Right kidney (tissue), 1 donor: Measurements from ENCODE around the gene PHOX2B.
"Not testable (repeated sequence)": the region's sequence is repeated elsewhere in the genome, so short reads cannot be mapped to it uniquely, and the experiment has no call there.

Experiments used
- DNase-seq: peaks from one replicate; pipeline ENCODE4 v3.0.0-alpha.2; 2016

Gene PHOX2B

DNA sequence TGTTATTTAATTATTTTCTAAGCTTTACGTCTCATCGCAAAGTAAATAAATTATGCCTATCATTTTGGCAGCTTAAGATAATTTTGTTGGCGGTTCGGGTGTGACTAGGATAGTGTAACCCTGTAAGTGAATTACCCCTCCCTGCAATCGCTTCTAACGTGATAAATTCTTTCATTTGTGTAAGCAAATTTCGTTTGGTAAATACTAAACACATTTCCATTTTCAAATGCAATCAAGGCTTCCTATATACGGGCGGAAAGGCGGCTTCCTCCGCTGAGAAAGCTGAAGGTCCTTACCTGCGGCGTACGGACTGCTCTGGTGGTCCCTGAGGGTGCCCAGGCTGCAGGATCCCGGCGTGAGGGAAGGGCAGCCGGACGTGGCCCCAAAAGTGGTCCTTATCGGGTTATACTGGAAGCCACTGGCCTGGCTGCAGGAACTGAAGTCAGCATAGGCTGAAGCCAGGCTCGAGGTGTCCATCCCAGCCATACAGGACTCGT is 403 bp downstream of the PHOX2B start:
- DNase-seq: no peak

DNA sequence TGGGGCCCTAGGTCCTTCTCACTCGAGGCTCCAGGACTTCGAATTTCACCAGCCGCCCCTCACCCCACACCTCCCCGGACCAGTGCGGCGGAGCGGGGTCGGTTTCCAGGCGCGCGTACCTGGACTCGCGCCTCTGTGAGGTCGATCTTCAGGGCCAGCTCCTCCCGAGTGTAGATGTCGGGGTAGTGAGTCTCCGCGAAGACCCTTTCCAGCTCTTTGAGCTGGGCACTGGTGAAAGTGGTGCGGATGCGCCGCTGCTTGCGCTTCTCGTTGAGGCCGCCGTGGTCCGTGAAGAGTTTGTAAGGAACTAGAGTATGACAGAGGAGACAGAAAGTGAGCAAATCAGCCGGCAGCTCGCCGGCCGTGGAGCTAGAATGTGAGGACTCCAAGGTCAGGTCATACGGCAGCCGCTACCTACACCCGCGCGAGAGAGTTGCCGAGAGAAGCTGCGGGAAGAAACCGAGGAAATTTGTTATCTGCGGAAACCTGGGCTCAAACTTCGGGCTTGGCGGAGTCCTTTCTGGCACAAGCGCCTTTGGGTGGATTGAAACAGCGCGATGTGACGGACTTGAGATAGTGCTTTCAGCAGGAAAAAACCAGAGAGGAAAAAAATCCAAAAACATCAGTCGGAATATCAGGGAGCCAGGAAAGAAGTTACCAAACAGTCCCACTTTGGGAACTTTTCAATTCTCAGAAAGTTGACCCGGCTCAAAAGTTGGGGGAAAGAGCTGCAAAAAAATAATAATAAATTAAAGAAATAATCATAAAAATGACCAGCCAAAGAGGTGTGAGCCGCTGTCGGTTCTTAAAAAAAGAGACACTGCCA is 1.1 kb downstream of the PHOX2B start:
- DNase-seq: peak; percentile 74

DNA sequence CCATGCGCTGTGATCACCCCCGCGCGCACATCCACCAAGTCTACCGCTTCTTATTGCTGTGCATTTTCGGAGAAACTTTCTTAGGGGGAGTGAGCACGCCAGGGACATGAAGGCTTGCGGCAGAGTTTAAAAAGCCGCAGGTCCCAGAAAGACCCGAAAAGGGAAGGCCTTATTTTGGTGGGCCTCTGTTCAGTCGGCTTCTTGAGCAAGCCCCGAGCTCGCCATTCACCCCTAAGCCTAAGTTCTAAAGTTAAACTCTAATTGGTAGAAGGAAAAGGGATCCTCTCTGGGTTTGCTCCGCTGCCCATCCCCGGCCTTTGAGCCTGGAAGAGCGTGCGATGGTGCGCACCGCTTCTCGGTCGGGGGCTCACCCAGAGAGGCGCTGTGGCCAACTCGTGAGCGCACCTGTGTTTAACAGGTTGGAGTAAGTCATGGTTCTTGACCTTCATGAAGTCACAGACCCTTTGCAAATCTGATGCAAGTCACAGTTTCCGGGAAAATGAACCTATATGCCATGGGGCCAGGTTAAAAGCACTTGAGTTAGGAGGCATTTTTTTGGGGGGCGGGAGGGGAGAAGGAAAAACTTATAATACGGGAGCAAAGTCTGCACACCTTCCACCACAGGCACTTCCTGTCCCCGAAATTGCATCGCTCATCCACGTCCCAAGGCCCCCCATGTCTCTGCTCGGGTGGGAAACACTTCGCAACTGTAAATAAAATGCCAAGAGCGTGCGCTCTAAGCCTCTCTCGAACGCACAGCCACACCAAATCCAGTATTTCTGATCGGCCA is 1.9 kb downstream of the PHOX2B start:
- peak; percentile 57 for DNase-seq

DNA sequence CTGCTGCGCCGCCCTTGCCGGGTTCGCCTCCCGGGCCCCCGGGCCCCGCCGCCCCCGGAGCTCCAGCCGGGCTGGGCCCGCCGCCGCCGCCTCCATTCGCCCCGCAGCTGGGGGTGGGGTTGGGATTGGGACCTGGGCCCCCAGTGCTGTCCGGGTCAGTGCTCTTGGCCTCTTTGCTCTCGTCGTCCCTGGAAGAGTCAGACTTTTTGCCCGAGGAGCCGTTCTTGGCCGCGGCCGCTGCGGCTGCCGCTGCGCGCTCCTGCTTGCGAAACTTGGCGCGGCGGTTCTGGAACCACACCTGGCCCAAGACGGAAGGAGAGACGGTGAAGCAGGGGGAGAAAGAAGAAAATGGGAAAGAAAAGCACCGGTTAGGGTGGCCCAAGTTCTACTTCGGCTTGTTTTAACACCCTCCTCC is 2.5 kb downstream of the PHOX2B start:
- DNase-seq: no peak

DNA sequence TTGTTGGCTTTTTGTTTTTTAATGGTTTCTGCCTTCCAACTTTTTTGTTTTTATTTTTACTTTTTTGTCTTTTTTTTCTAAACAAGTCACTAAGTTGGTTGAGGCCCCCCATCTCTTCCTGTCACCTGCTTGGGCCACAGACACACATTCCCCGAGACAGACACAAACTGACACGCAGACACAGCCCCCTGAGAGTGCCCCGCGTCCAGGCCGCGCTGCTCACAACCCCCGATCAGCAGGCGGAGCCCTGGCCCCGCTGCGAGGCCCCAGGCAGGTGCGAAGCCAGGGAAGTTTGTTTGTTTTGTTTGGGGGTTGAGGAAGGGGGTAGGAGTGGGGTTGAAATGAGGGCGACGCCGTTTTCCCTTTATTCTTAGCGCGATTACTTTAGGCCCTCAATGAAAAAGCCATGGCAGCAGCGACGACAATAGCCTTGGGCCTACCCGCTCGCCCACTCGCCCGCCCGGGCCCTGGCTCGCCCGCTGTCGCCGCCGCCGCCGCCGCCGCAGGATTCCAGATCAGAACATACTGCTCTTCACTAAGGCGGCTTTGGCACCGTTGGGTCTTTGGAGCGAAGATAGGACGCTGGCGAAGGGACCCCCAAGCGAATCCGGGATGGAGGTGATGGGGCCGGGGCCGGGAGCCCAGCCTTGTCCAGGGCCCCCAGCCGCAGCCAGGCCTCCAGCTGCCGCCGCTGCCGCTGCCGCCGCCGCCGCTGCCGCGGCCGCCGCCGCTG is 3.1 kb downstream of the PHOX2B start:
- DNase-seq: peak; percentile 39

DNA sequence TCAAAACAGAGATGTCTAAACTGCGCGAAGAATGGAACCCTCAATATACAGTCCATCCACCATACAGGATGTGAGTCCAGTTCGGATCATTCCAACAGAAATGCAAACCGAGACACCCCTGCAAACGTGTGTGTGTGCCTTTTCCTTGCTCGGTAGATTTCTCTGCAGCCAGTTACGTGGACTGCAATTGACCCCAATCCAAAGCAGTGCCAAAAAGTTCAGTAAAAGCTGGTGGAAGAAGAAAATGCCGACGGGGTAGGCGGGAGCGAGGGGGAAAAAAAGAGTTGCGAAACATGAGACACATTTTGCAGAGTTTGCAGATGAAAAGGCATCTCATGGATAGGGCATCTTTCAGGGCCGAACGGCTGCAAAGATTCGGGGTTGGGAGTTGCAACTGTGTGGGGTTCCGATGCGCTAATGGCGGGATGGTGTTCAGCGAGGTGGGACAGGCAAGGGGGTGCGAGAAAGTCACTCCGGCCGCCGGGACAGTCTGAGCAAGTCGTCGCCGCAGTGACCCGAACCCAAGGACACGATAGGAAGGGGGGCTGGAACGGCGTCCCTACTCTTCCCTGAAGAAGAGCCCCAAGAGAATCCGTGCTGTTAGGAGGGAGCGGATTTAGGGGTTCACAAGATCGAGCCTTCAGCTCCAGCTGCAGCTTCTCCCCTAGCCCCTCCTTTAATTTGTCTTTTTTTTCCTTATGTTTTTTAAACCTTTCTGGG is 3.8 kb downstream of the PHOX2B start:
- peak; percentile 42 for DNase-seq

DNA sequence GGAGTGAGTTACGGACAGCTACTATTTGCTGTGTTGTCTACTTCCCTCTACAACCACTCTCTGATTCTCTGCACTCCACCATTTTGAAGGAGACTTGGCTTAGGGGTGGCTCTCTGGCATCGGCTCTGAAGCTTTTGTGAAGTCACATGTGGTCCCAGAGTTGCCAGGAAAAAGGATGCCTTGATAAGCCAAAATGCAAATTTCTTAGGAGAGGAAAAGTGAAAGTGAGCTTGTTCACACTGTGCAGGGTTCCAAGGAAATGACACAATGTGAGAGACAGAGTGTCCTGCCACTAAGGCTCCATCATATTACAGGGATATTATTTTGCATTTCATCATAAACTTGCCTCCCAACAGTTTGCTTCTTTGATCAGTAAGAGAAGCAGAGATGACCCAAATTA is 7.2 kb downstream of the PHOX2B start:
- no peak for DNase-seq

DNA sequence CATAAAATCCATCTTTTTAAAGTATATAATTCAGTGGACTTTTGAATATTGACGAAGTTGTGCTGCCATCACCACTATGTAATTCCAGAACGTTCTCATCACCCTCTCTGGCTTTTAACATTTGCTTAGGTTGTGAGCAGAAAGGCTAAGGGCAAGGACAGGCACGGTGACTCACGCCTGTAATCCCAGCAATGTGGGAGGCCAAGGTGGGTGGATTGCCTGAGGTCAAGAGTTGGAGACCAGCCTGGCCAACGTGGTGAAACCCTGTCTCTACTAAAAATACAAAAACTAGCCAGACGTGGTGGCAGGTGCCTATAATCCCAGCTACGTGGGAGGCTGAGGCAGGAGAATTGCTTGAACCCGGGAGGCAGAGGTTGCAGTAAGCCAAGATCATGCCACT is 11.0 kb downstream of the PHOX2B start:
- DNase-seq: not testable (repeated sequence)

DNA sequence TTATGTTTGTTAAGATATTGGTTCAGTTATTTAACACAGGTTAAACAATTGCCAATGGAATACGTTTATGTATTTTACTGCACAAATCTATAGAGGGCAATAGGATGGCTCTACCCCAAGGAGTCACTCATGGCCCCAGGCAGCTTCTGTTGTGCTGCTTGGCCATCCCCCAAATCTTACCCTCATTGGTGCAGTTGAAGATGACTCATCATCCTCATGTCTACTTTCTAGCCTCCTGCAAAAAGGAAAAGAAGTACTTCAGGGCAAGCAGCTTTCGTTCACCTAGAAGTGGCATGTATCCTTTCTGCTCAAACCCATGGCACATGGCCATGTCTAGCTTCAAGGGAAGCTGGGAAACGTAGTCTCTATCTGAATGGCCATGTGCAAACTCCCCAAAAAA is 14.2 kb downstream of the PHOX2B start:
- no peak for DNase-seq

DNA sequence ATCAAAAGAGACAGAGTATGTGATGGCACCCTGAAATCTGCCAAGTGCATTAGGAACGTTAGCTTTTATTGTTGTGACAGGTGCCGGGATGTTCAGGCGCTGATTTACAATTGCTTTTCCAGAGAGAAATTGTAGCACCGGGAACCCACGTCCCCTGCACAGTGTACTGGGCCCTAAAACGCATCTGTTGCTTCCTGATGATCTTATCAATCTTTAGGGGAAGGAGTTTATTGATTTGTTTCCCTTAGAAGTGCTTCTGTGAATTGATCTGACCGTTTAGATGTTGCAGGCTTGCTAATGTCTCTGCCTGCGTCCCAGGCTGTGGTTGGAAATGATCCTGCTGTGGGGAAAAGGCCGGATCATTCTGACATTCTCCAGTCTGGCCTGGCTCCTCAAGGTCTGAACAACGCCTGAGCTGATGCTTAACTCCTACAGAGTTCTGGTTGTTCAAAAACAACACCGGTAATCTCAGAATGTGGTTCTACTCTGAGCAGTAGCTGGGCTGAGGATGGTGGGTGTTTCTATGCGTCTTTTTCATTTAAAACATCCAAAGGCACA is 16.9 kb downstream of the PHOX2B start:
- no peak for DNase-seq

DNA sequence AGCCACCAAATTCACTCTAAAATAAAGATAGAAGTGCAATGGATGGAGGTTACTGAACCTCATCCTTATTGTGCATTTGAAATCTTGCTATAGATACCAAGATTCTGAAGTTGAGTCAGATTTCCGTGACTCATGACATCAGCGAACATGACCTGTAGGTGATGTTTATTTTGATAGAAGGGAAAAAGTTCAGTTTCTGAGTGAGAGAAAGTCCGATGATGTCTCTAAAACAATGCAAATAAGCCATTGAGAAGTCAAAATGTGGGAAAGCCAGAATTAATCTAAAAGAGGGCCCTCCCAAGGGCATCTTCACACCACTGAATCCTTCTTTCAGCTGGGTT is 20.0 kb downstream of the PHOX2B start:
- no peak for DNase-seq

DNA sequence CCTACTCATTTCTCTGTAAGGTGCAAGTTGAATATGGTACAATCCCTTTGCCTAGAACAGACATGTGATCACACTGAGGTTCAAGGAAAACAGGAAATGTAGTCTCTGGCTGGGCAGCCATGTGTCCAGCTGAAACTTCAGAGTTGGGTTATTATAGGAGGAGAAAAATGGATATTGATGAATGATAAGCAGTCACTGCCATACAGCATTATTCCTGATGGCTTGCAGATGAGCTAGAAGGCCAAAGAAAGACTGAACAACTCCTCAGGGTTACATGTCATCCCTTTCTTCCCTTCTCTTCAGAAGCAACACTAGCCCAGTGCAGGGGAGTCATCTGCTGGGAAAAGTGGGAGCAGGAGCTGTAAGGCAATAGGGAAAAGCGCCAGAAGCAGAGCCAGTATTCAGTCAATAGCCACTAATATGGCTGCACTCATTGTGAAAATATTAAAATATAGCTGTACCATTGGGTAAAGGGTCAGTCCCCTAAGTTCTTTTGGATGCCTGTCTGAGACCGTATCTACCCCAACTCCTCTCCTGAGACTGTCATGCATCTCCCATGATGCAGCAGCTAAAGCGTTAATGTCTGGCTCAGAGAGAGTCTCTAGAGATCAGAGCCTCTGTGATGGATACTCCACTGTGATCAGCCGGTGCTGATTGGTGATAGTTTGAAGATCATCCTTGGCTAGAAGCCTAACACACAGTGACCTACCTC is 20.5 kb downstream of the PHOX2B start:
- no peak for DNase-seq

DNA sequence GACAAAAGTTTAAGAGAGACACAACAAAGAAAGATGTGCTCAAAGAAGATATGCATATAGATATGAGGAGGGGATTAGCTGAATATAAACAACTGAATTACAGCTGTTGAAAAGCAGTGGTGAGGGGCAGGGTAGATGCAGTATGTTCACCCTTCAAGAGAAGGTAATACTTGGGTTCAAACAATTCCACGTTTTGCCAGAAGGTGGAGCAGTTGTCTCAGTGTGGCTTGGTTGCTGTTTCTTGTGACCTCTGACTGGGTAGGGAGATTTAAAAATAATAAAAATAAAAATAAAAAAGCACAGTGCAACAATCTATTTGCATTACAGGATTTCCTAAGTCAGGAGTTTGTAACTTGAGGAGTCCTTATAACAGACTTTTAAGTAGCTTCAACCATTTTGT is 23.3 kb downstream of the PHOX2B start:
- DNase-seq: no peak

DNA sequence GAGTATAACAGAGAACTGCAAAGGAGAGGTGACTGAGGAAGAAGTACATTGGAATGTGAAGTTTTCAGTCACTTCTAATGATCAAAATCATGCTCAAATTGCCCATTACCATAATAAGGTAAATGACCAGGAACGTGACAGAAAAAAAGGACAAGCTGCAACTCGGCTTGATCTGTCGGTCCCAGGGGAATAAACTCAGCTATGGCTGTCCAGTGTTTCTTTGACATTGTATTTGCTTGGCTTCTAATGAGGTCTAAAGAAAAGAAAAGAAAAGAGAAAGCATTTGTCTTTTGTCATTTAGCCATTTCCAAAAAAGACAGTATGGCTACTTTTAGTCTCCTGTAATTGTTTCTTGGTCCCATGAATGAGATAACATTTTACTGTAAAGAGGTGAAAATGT is 25.2 kb downstream of the PHOX2B start:
- no peak for DNase-seq

DNA sequence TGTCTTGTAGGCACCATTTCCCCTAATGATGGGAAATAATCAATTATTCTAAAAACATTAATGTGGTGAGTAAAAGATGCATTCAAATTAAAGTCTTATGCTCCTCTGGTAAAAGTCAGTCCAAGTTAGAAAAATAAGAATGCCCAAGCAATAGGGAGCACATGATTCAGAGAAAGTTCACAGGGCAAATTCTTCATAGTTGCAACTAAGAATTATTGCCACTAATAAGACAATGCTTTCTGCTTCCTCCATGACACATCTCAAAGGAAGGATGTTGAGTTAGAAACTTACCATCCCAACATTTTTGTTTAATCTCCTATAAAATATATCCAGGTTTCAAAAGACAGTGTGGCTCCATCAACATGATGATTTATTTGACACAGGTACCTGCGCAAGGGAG is 26.3 kb downstream of the PHOX2B start:
- DNase-seq: no peak

DNA sequence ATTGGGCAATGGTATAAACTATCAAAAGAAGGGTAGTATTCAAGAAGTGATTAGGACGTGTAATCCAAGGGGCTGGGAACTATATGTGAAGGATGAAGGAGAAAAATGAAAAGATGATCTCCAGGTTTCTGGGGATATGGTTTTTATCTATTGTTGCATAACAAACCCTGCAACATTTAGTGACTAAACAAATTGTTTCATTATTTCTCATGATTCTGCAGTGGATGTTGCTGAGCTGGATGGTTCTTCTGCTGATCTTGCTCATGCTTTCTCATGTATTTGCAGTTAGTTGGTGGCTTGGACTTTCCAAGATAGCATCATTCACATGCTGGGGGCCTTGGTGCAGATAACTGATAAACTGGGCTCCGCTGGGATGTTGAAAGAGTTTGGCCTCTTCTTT is 29.1 kb downstream of the PHOX2B start:
- no peak for DNase-seq

DNA sequence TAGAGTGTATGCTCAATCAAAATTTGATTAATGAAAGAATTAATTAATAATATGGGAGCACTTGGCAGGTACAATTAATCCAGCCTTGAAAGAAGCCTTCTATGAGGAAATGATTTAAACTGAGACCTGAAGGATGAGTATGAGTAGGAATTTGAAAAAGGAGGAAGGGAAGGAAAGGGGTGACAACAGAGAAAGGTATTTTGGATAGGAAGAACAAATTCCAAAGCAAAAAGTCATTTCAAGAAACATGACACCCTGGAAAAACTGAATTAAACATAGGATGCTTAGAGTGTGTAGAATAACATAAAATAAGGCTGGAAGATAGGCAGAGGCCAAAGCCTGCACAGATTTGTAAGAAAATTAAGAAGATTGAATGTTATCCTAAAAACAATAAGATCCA is 29.6 kb downstream of the PHOX2B start:
- no peak for DNase-seq

DNA sequence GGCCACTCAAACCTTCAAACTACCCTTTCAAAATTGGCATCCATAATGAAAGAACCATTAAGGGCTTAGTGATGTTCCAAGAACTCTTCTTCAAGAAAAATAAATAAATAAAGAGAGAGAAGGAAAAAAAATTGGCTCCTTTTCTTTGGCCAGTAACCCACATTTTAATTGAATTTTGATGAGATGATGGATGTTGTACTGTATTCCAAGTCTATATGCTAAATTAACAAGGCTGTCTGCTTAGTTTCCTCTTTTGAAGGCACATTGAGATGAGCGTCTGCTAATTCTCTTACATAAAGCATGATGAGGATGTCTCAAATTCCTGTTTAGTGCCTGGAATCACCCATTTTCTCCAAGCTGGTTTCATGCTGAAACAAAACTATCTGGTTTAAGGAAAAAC is 33.4 kb downstream of the PHOX2B start:
- DNase-seq: no peak

DNA sequence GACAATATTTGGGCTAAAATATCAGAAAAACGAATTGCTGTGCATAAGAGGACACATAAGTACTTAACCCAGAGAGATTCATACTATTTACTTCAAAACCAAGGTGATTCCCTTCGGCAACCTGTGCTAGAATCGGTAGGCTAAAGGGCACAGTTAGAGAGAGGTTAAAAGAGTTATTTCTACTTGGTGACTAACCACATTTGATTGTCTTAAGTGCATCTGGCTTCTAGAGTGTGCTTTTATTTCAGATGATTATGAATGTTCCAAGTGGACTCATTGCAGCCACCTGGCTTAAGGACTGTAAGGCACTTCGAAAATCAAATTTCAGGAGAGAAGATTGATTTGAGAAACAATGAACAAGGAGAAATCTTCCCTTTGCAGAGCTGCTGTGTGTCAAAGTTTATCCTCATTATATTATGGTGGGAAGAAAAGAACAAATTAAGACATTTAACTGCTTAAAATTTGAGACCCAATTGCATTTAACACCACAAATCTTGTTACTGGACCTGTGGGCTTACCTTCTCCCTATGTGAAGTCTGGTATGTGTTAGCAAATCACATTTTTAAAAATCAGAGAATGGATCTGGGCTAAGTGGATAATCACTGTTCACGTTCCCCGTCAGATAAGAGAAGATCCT is 34.0 kb downstream of the PHOX2B start:
- DNase-seq: no peak

DNA sequence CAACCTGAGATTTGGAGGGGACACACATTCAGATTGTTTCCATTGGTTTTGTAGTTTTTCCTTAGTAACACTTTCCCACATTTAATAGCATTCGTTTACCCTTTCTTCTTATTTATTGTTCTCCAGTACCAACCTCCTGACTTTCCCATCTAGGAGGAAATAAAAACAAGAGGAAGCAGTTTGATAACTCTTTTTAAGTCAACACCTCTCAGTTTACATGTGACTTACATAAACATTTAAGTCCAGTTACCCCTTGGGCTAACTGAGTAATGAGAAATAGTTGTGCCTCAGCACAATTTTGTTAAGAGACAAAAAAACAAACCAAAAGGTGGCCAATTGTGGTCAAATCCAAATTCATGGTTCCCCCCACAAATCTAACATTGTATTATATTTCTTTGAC is 34.8 kb downstream of the PHOX2B start:
- DNase-seq: no peak

DNA sequence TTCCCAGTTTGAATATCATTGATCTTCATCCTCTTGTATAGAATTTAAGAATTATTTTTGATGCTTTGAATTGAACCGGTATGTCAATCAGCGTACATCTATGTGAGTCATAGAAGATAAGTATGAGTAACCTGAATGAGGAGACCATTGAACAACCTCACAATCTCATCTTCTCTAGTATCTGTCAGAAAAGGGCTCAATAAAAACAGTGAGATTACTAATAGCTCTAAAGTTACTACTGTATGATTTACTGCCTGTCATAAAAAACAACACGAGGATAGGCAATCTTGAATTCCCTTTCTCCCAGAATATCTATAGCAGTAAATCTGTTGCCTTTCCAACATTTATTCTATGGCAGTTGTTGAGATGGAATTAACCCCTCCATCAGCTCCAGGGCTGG is 36.1 kb downstream of the PHOX2B start:
- DNase-seq: no peak
